ENCODE results near the gene ARSI.

GRCh38 chr5:150327139-150327538 lies 24.4 kb upstream of the ARSI start:
- TF ChIP-seq RAD21 (IDR thresholded peaks at IDR 0.05; ENCODE audit: low read length) (no peak), FOS (IDR thresholded peaks at IDR 0.05; ENCODE audit: low read depth, low read length) (no peak), CTCF (conservative IDR thresholded peaks at IDR 0.05; ENCODE audit: low read depth, low read length) (no peak), POLR2A (IDR thresholded peaks at IDR 0.05; ENCODE audit: low read depth, low read length) (no peak), CEBPB (IDR thresholded peaks at IDR 0.05; ENCODE audit: low read depth, low read length) (no peak), USF2 (IDR thresholded peaks at IDR 0.05; ENCODE audit: low read depth, low read length) (no peak), BHLHE40 (IDR thresholded peaks at IDR 0.05; ENCODE audit: low read depth, low read length) (no peak), NFE2L2 (IDR thresholded peaks at IDR 0.05; ENCODE audit: low read depth, low read length) (no peak), SMC3 (IDR thresholded peaks at IDR 0.05; ENCODE audit: low read depth, low read length) (no peak), ELK1 (IDR thresholded peaks at IDR 0.05; ENCODE audit: borderline replicate concordance, low read depth, low read length) (no peak), MXI1 (IDR thresholded peaks at IDR 0.05; ENCODE audit: borderline replicate concordance, low read depth, low read length) (no peak), CHD1 (IDR thresholded peaks at IDR 0.05; ENCODE audit: low read depth, low read length) (no peak)
